B cell (primary cell): ENCODE results near the gene SLC28A3. TPM values are rescaled to one million over a fixed set of nuclear protein-coding genes. Genes with fewer than 3 reads are reported as not detected.

Experiments
- ATAC-seq: fragments of 200-7000 bp; cut with Tn5 transposase; one replicate; pipeline ENCODE4 v1.10.0; 2021; ENCODE audit warnings: low read depth, mild to moderate bottlenecking, moderate number of reproducible peaks, moderate library complexity
- CTCF ChIA-PET: fragments of 350-600 bp; sonication (Branson Sonifier 250); formaldehyde crosslinking; loops from one replicate; lab custom pipeline; 2021; ENCODE audit warnings: antibody characterized with exemption, inconsistent platforms; lab: Charles Lee
- POLR2A ChIA-PET: fragments of 350-600 bp; sonication (Branson Sonifier 250); formaldehyde crosslinking; loops from one replicate; lab custom pipeline; 2021; ENCODE audit warnings: antibody characterized with exemption; lab: Charles Lee
- DNase-seq: peaks from one replicate; pipeline ENCODE4 v3.0.0; 2013
- H2AFZ ChIP-seq: 2 replicates; pipeline ENCODE4 v1.6.1; 2012; ENCODE audit warnings: mild to moderate bottlenecking, low read depth, low read length; ENCODE audit not compliant: insufficient read depth, poor library complexity, severe bottlenecking
- H3K27ac ChIP-seq, 2 donors: 1 replicate in 1 of 2; 2 replicates in 1 of 2; pipeline ENCODE4 v1.5.1; 2012 to 2013; ENCODE audit warnings: low read length in 2 of 2, mild to moderate bottlenecking in 2 of 2, moderate library complexity in 1 of 2
- H3K27me3 ChIP-seq, 4 experiments: fragments of 200-600 bp in 1 of 4; sonication (generic) in 1 of 4; replicated peaks in 1 of 4; 1 replicate in 2 of 4; 2 replicates in 2 of 4; pipeline versions ENCODE4 v1.6.1 to v1.7.0; 2013 to 2016; ENCODE audit warnings: low read length in 3 of 4, mild to moderate bottlenecking in 2 of 4, mixed read lengths in 1 of 4, moderate library complexity in 1 of 4; ENCODE audit not compliant: insufficient read depth in 4 of 4, control insufficient read depth in 3 of 4; ENCODE audit errors: control extremely low read depth in 1 of 4
- H3K36me3 ChIP-seq, 2 experiments: replicated peaks in 1 of 2; 1 replicate in 1 of 2; 2 replicates in 1 of 2; pipeline versions ENCODE4 v1.6.1 to v1.7.1; 2013; ENCODE audit warnings: low read length in 1 of 2; ENCODE audit not compliant: insufficient read depth in 2 of 2, control insufficient read depth in 1 of 2; ENCODE audit errors: control extremely low read depth in 1 of 2, extremely low read depth in 1 of 2
- H3K4me1 ChIP-seq, 2 donors: fragments of 200-600 bp in 1 of 2; sonication (generic) in 1 of 2; 1 replicate in 1 of 2; 2 replicates in 1 of 2; pipeline versions ENCODE4 v1.5.1 to v1.6.1; 2013 to 2017; ENCODE audit warnings: low read length in 2 of 2; ENCODE audit not compliant: control insufficient read depth in 2 of 2, insufficient read depth in 2 of 2
- H3K4me2 ChIP-seq: replicated peaks from 2 replicates; pipeline ENCODE3; 2012; ENCODE audit warnings: mild to moderate bottlenecking, low read depth, low read length; ENCODE audit not compliant: poor library complexity, severe bottlenecking
- H3K4me3 ChIP-seq, 5 experiments: fragments of 200-600 bp in 1 of 5; sonication (generic) in 1 of 5; 1 replicate in 3 of 5; 2 replicates in 2 of 5; pipeline versions ENCODE4 v1.5.1 to v1.7.0; 2011 to 2016; ENCODE audit warnings: low read length in 4 of 5, mild to moderate bottlenecking in 4 of 5, low read depth in 2 of 5, control low read depth in 1 of 5, moderate library complexity in 1 of 5; ENCODE audit not compliant: insufficient read depth in 1 of 5; ENCODE audit errors: control extremely low read depth in 1 of 5, extremely low read depth in 1 of 5
- H3K79me2 ChIP-seq: fragments of 200-600 bp; sonication (generic); one replicate; pipeline ENCODE4 v1.6.0; 2016; ENCODE audit warnings: low read length; ENCODE audit not compliant: control insufficient read depth, insufficient read depth
- H3K9ac ChIP-seq: fragments of 200-600 bp; sonication (generic); 2 replicates; pipeline ENCODE4 v1.6.1; 2017; ENCODE audit warnings: mild to moderate bottlenecking, low read length, moderate library complexity
- H3K9me3 ChIP-seq, 3 donors: one replicate each; pipeline versions ENCODE4 v1.6.1 to v1.7.1; 2013; ENCODE audit warnings: low read length in 2 of 3; ENCODE audit not compliant: control insufficient read depth in 2 of 3, insufficient read depth in 1 of 3; ENCODE audit errors: control extremely low read depth in 1 of 3
- H4K20me1 ChIP-seq: 2 replicates; pipeline ENCODE4 v1.6.0; 2012; ENCODE audit warnings: mild to moderate bottlenecking, low read length; ENCODE audit not compliant: insufficient read depth, control insufficient read depth, poor library complexity, severe bottlenecking
- H3K27ac Mint-ChIP-seq: one replicate; pipeline ENCODE4 v1.8.0; 2021; ENCODE audit warnings: mixed read lengths
- H3K27me3 Mint-ChIP-seq: one replicate; pipeline ENCODE4 v1.8.0; 2021; ENCODE audit warnings: mixed read lengths
- H3K4me1 Mint-ChIP-seq: one replicate; pipeline ENCODE4 v1.8.0; 2021; ENCODE audit warnings: mixed read lengths
- H3K4me3 Mint-ChIP-seq: one replicate; pipeline ENCODE4 v1.8.0; 2021; ENCODE audit warnings: mixed read lengths
- H3K9me3 Mint-ChIP-seq: one replicate; pipeline ENCODE4 v1.8.0; 2022; ENCODE audit warnings: mixed read lengths; ENCODE audit not compliant: insufficient read depth
- EZH2 ChIP-seq: IDR thresholded peaks from 2 replicates; pipeline ENCODE4 v1.6.1; 2012; ENCODE audit warnings: borderline replicate concordance, low read depth, mild to moderate bottlenecking, moderate library complexity, low read length; ENCODE audit not compliant: insufficient read depth, poor library complexity, severe bottlenecking
- WGBS: methylation state at CpG from one replicate; pipeline ENCODE4 v1.1.5; 2013; ENCODE audit warnings: missing lambda C conversion rate; ENCODE audit not compliant: insufficient coverage; 5-methylcytosine and 5-hydroxymethylcytosine counted together
- intact Hi-C: fragments of 100-400 bp; cut with micrococcal nuclease; formaldehyde crosslinking; loops from one replicate; pipeline ENCODE4 v1.10.0; 2022
- polyA plus RNA-seq: library from polyadenylated mRNA; depleted of rRNA; stranded (reverse); fragments of >200 nt; gene quantifications from 2 replicates; pipeline ENCODE4 v1.2.3, GENCODE V29; 2012
- total RNA-seq, 2 donors: library from RNA; stranded (reverse); fragments of 120-200 nt in 1 of 2; gene quantifications; 1 replicate in 1 of 2; 2 replicates in 1 of 2; pipeline versions ENCODE4 v1.2.3 to v1.2.4, GENCODE V29; 2013 to 2022
- TF ChIP-seq, protein P1 (sequence below): fragments of 200-600 bp; IDR thresholded peaks from one replicate; pipeline ENCODE4 v1.8.0; 2022; ENCODE audit warnings: antibody characterized with exemption, mild to moderate bottlenecking

SLC28A3 gene
- total and polyA plus RNA-seq, 2 donors (not counting 1 experiment from before 2014, with no cell fraction given) = not detected

DNA sequence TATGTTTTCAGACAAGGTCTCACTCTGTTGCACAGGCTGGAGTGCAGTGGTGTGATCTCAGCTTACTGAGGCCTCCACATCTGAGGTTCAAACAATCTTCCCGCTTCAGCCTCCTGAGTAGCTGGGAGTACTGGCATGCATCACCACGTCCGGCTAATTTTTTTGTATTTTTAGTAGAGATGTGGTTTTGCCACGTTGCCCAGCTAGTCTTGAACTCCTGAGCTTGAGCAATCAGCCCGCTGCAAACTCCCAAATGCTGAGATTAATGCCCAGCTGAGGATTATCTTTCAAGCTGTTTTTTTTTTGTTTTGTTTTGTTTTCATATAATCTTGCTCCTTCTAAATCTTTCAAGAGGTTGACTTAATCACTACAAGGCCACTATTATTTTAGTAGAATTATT, 47.3 kb upstream of the SLC28A3 start:
- ATAC-seq = no peak
- H3K27ac Mint-ChIP-seq = no peak overlapping the region
- no peak overlapping the region for H2AFZ ChIP-seq
- H3K4me3 ChIP-seq = no peak overlapping the region
- no peak overlapping the region for H3K9ac ChIP-seq
- H3K9me3 Mint-ChIP-seq = no peaks in the 10 kb centered on the region
- no peaks in the 10 kb centered on the region for H4K20me1 ChIP-seq
- 89% methylated on average over 4 of the region's 5 CpGs for WGBS
- TF ChIP-seq EZH2 = no peak
- TF ChIP-seq, protein P1, sequence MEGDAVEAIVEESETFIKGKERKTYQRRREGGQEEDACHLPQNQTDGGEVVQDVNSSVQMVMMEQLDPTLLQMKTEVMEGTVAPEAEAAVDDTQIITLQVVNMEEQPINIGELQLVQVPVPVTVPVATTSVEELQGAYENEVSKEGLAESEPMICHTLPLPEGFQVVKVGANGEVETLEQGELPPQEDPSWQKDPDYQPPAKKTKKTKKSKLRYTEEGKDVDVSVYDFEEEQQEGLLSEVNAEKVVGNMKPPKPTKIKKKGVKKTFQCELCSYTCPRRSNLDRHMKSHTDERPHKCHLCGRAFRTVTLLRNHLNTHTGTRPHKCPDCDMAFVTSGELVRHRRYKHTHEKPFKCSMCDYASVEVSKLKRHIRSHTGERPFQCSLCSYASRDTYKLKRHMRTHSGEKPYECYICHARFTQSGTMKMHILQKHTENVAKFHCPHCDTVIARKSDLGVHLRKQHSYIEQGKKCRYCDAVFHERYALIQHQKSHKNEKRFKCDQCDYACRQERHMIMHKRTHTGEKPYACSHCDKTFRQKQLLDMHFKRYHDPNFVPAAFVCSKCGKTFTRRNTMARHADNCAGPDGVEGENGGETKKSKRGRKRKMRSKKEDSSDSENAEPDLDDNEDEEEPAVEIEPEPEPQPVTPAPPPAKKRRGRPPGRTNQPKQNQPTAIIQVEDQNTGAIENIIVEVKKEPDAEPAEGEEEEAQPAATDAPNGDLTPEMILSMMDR = no peak
- no peaks in the 10 kb centered on the region for H3K9me3 ChIP-seq
- no peak overlapping the region for H3K4me2 ChIP-seq
- H3K4me1 ChIP-seq = no peaks in the 10 kb centered on the region
- intact Hi-C loops = no loop called here
- H3K79me2 ChIP-seq = no peaks in the 10 kb centered on the region
- H3K4me3 Mint-ChIP-seq = no peak overlapping the region
- no peak for DNase-seq
- ChIA-PET POLR2A (no interaction called here), CTCF (interaction anchor here (0.7 to 6.2 kb wide), 2 partner anchors 9 to 11 kb away, joined by 6 to 38 read pairs; no protein-coding TSS in a partner anchor)
- no peaks in the 10 kb centered on the region for H3K27me3 ChIP-seq
- H3K27me3 Mint-ChIP-seq = peaks cover 12% of the 10 kb centered on the region
- no peaks in the 10 kb centered on the region for H3K4me1 Mint-ChIP-seq
- H3K27ac ChIP-seq = no peak overlapping the region
- no peaks in the 10 kb centered on the region for H3K36me3 ChIP-seq

DNA sequence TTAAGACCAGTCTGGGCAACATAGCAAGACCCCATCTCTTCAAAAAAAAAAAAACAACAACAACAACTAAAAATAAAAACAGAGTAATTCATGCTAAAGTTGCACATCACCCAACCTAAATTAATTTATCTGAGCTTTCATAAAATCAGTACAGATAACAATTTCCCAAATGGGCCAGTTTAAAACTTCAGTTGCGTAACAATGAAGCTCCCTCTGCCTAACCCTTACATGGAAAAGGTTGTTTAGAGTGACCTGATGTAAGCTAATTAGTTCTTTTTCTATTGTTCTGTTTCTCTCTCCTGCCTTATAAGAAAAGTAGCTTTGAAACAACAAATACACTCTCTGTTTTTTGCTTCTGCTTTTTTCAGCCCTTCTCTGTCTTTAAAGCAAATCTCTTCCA, 46.2 kb upstream of the SLC28A3 start:
- CTCF ChIA-PET = interaction anchor here (6.2 kb wide), 1 partner anchor 10 kb away, joined by 38 read pairs; no protein-coding TSS in a partner anchor

More for the DNA sequence above, 46.2 kb upstream of the SLC28A3 start:
- H3K27ac Mint-ChIP-seq = no peak overlapping the region
- intact Hi-C loops = no loop called here
- no peaks in the 10 kb centered on the region for H3K9me3 ChIP-seq
- H3K27ac ChIP-seq = no peak overlapping the region
- POLR2A ChIA-PET = no interaction called here
- no peak overlapping the region for H3K4me3 Mint-ChIP-seq
- WGBS = no CpG with 5 or more reads among the region's 1 CpG
- H3K9ac ChIP-seq = no peak overlapping the region
- no peaks in the 10 kb centered on the region for H3K4me1 Mint-ChIP-seq
- no peaks in the 10 kb centered on the region for H3K27me3 ChIP-seq
- H3K4me2 ChIP-seq = no peak overlapping the region
- H3K9me3 Mint-ChIP-seq = no peaks in the 10 kb centered on the region
- no peaks in the 10 kb centered on the region for H4K20me1 ChIP-seq
- ATAC-seq (no peak), DNase-seq (no peak)
- no peaks in the 10 kb centered on the region for H3K4me1 ChIP-seq
- no peaks in the 10 kb centered on the region for H3K36me3 ChIP-seq
- no peak for TF ChIP-seq EZH2
- TF ChIP-seq, protein P1 = no peak
- H3K4me3 ChIP-seq = no peak overlapping the region
- H3K27me3 Mint-ChIP-seq = peaks cover 9% of the 10 kb centered on the region
- no peak overlapping the region for H2AFZ ChIP-seq
- H3K79me2 ChIP-seq = no peaks in the 10 kb centered on the region
